PFSK-1 (cell line): ENCODE results near the gene SPTLC2.

Experiments
- POLR2AphosphoS5 ChIP-seq: IDR thresholded peaks from 2 replicates; pipeline ENCODE4 v1.6.1; 2012; ENCODE audit warnings: low read depth, mild to moderate bottlenecking, control low read depth, low read length, moderate library complexity
- REST ChIP-seq, 2 experiments: IDR thresholded peaks; 2 replicates each; pipeline versions ENCODE4 v1.6.1 to v1.8.0; 2011 to 2012; ENCODE audit warnings: low read depth in 2 of 2, low read length in 2 of 2, control low read depth in 1 of 2, inconsistent platforms in 1 of 2, mild to moderate bottlenecking in 1 of 2, moderate library complexity in 1 of 2; ENCODE audit not compliant: insufficient read depth in 1 of 2

GRCh38 chr14:77659831-77660230, 43.4 kb upstream of the SPTLC2 start:
- TF ChIP-seq POLR2AphosphoS5 (no peak), REST (IDR thresholded peaks at IDR 0.05; ENCODE audit: insufficient read depth in 1 of 2, low read depth in 2 of 2, low read length in 2 of 2) (no peak)
